NCI-H2107 (cell line): ENCODE measurements around the gene NCOR2.

Experiments used
- DNase-seq: peaks from one replicate; lab custom pipeline; 2025; lab: John Stamatoyannopoulos, UW

Gene NCOR2

DNA sequence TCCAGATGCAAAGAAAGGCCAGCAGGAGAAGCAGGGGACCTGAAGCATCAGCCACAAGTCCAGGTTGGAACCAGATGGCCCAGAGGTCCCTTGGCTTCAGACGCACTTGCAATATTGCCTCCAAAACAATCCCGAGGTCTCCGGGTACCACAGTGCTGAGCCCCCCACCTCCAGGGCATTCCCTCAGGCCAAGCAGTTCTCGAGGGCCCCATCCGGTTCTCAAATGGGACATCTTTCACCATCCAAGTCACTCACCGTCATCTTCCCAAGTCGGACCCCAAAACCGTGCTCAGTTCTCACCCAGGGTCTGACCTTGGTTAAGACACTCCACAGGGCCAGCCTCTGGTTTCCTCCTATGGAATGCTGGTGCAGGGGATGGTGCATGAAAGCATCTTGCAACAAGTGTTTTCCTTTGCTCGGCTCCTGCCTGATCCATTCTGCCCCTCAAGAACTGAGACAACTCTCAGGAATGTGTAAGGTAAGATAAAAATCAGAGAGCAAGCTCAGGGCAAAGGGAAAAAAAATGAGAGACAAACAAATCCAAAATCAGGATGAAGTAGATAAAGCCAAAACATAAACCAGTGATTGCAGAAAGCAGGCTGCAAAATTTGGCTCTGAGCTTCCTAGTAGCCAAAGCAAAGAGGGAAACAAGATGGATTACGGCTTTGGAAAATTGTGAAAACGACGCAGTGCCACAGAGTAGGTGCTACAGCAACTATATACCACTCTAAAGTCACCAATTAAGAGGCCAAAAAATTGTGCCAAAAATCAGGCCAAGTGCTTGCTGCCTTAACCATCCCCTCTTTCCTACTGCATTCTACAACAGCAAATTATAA is 8.0 kb downstream of the NCOR2 start:
- DNase-seq, result no peak

DNA sequence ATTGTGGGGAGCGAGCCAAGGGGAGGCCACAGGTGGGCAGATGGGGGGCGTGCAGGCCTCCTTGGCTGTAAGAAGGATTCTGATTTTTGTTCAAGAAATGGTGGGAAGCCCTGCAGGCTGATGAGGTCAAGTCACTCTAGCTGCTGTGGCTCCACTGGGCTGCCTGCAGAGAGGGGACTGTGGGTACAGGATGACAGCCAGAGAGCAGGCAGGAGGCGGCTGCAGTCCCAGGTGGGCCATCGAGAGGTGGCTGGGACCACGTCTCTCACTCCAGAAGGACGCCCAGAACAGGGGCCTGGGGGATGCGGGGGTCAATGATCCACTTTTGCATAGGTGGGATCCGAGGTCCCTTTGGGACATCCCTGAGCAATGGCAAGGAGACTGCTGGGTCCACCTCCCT is 9.1 kb downstream of the NCOR2 start:
- no peak for DNase-seq

DNA sequence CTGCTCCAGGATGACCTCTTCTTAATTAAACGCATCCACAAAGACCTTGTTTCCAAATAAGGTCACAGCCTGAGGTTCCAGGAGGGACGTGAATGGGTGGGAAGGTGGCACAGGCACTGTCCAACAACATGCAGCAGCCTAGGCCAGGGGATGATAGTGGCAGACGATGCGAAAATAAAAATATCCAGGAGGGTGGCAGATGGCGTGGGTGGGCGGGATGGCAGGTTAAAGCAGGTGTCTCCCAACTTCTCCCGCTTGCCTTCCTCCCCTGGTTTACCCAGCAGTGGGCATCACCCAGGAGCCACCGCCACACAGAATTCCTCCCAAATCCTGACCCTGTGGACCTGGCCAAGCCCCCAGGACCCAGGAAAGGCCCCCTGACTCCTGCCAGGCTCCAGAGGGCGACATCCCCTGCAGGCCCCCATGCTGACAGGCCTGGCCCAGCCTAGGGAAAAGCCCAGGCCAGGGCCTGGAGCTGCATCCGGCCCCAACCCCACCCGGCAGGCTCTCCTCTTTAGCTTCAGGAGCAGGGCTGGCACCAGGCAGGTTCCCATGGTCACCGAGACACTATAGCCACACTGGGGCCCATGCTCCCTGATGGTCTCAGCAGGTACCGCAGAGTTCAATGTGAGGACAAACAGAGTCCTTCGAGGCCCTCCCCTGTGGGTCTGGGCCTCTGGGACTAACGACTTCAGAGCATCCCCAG is 9.7 kb downstream of the NCOR2 start:
- DNase-seq, result no peak

DNA sequence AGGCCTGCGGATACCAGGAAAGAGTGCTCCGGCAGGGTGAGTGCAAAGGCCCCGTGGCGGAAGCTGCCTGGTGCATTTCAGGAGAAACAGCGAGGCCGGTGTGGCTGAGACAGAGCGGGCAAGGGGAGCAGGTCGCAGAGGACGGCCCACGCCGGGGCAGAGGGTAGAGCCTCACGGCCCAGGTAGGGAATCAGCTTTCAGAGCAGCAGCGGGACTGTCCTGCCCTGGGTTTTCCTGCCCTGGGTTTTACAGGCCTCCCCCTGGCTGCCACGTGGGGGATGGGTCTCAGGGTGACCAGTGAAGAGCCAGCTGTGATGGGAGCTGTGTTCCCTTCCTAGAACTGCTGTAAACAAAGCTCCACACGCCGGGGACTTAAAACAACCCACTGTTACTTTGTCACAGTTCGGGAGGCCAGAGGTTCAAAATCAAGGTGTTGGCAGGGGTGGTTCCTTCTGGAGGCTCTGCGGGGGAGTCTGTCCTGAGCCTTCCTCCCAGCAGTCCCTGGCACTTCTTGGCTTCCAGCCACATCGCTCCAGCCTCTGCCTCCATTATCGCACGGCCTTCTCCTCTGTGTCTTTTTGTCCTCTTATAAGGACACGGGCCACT is 10.4 kb downstream of the NCOR2 start:
- no peak for DNase-seq

DNA sequence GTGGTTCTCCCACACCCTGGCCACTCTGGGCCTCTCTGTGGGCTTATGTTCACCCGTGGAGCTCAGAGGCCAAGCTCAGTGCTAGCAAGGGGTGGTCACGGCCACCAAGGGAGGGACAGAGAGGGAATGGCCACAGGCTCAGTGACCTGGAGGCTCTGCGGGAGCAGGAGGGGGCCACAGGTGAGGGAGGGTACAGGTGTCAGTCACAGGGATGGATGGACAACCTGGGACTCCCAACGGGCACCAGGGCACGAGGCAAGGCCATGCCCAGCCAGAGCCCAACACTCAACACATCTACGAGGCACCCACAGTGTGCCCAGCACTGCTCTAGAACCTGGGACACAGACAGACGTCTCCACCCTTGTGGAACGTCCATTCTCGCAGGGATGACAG is 11.3 kb downstream of the NCOR2 start:
- no peak for DNase-seq

DNA sequence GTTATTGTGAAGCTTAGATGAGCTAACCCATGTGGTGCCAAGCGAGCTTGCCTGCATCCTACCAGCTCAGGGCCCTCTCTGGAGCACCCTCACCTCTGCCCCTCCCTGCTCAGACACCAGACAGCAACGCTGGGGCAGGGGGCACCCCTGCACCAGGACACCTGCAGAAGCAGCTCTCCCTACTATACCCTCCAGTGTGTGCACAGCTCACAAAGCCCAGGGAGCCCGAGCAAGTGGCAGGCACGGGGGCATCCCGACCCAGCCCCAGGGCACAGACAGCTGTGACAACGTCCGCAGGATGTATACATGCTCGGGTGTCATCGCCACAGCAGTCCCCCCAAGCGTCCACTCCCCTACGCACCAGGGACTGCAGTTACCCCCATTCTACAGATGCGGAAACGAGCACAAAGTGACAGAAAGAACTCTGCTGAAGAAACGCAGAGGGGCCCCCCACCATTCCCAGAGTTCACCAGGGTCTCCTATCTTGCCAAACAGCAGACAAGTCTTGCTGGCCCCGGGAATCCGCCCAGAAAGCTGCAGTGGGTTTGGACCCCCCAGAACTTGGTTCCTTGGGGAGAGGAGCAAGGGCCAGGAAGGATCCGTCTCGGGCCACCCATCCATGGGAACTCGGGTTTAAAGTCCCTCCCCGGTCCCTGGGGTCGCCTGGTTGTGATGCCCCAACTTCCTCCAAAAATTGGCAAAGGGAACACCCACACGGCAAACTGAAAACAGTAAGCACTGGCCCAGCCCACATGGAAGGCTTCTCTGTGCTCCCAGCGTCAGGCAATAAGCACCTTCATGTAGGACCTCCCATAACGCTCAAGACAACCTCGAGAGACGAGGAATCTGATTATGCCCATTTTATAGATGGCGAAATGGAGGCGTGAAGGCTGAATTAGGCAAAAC is 12.0 kb downstream of the NCOR2 start:
- no peak for DNase-seq

DNA sequence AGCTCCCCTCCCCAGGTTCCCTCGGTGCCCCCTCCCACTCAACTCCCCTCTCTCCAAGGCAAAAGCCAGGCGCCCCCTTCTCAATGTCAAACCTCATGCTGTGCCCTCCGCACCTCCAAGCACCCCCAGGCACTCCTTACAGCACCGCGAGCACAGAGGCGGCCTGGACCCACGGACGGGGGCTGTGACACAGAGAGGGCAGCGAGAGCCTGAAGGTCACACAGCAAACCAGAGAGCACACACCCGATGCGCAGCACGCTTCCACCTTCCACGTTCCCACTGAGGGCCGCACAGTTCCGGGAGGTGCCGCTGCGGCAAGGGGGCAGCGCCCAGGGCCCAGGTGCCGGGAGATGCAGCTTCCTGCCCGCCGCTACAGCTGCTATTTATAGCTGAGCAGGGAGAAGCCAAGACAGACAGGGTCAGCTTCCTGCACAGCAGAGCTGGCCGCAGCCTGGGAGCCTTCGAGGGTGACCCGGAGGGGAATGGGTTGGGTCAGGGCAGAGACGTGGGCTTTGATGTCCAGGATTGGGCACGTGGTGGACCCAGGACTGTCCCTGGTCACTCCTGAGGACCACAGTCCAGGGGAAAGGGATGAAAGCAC is 12.9 kb downstream of the NCOR2 start:
- no peak for DNase-seq

DNA sequence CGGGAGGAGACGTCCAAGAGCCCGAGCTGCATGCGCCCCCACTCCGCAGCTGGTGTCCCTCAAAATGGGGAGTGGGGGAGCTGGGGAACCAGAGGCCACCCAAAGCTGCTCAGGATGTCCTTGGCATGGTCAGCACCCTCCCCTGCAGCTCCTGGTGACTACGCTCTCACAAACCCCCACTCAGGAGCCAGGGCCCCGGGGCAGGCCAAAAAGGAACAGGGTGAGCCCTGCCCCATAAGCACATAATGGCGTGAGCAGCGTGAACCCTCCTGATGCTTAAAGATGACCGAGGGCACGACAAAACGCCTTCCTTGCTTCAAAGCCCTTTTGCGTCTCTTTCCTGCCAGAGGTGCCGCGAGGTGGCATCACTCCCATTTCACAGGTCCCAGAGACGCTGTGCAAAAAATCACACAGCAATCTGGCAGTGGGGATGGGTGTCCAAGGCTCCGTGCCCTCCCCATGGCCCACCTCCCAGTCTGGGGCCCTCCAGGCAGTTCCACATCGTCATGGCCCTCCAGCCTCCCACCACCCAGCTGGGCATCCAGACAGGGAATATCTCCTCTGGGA is 13.5 kb downstream of the NCOR2 start:
- no peak for DNase-seq

DNA sequence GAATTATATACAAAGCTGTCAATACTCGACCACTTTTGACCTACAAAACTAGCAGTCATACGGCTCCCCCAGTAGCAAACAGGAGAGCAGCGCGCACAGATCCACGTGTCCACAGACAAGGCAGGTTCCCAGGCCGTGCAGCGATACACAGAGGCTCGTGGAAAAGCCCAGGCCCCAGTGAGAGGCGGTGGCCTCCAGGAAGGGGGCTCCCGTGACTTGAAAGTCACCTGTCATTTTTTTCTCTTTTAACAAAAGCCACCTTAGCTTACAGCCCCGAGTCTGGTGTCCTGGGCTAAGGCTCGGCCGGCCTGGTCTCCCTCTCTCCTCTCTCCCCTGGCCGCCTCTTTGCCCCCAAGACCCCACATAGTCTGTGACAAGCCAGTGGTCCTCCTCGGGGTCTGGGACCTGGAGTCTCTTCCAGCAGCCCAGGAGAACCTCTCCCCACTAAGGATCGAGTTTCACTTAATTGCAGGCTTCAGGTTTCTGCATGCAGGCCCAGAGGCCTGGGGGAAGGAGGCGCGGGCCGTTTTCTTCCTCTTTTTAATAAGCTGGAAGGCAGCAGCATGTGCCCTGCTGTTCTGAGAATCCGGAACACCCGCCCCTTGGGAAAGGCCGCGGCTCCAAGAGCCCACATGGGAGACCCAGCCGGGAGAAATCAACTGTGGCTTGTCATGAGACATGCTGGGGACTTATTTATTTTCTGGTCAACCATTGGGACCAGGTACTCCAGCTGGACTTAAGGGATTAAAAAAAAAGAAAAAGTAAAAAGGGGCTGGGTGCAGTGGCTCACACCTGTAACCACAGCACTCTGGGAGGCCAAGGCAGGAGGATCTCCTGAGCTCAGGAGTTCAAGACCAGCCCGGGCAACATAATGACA is 15.9 kb downstream of the NCOR2 start:
- peak; percentile 86 for DNase-seq

DNA sequence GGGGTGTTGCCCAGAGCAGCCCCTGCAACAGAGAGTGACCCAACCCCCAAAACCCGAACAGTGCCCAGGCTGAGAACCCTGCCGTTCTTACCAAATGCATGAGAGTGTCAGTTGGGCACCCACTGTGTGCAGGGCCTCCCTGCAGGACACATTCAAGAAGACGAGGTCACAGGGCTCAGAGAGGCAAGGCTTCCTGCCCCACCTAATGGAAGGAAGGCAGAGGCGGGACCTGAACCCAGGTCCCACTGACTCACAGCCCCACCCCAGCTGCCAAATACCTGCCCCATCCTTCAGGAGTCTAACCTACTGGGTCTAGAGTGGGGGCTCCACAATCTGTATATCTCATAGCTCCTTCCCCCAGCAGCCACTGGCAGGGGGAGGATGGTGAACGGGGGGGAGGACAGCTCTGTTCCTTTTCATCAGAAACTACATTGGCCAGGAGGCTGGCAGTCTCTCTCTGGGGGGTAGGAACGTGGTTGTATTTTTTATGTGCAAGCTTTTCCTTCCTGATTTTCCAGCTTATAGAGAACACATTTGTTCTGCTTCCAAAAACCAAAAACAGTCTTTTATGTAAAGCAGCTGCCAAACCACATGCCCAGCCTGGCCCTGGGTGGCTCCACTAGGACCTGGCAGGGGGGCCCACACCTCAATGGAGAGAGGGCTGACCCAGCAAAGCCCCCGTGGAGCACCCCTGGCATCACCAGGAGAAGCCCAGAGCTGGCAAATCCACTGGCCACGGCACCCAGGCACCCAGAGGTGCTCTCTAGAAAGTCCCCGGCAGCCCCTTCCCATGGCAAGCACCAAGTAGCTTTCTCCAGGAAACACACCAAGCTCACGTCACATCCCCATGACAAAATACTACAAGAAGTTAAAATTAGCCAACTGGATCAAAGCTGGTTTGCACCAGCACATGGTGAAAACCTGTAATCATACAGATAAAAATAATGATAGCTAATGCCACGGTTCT is 17.0 kb downstream of the NCOR2 start:
- DNase-seq, result no peak

DNA sequence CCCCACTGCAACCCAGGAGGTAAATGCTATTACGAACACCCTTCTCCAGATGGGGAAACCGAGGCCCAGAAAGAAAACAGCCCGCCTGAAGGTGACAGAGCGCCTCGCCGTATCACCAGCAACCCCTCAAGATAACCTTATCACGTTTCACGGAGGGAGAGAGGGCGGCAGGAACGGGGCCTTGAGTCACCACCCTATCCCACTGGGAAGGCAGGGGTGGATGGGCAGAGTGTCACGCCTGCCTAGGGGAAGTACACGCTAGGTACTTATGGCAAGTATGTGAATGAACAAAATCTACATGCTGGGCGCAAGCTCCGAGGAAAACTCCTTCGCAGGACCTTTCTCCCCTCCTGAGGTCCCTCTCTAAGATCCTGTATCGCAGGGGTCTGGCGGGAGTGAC is 17.8 kb downstream of the NCOR2 start:
- DNase-seq, result no peak

DNA sequence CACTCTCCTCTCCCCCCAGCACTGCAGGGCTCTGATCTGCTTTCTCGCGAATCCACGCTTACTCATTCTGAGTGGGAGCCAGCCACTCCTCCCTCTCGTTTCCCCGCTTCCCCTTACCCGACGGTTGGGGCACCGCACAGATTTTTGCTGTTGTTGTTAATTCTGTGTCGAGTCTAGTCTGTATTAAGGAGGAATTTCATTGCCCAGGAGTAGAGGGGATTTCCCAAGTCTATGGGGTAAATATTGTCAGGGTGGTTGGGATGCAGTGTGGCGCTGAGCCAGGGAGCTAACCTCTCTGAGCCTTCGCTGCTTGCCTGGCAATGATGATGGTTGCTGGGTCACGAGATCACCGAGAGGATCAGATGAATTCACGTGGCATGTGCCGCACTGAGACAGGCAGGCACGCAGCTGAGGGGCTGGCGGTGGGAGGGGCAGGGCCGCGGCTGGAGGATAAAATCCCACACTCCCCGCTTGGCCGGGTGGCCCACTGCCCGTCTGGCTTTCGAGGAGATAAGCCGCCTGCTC is 18.5 kb downstream of the NCOR2 start:
- peak; percentile 10 for DNase-seq

DNA sequence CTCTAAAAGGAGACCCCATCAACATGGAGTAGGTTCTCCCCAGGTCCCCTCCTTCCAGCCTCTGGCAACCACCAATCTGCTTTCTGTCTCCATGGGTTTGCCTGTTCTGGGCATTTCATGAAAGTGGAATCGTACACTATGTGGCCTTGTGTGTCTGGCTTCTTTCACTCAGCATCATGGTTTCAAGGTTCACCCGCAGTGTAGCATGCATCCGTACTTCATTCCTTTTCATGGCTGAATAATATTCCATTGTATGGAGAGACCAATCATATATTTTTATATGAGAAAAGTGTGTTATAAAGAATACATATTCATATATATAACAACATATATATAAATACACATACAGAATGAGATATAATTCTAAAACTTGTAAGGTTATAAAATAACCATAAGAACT is 19.8 kb downstream of the NCOR2 start:
- DNase-seq, result no peak

DNA sequence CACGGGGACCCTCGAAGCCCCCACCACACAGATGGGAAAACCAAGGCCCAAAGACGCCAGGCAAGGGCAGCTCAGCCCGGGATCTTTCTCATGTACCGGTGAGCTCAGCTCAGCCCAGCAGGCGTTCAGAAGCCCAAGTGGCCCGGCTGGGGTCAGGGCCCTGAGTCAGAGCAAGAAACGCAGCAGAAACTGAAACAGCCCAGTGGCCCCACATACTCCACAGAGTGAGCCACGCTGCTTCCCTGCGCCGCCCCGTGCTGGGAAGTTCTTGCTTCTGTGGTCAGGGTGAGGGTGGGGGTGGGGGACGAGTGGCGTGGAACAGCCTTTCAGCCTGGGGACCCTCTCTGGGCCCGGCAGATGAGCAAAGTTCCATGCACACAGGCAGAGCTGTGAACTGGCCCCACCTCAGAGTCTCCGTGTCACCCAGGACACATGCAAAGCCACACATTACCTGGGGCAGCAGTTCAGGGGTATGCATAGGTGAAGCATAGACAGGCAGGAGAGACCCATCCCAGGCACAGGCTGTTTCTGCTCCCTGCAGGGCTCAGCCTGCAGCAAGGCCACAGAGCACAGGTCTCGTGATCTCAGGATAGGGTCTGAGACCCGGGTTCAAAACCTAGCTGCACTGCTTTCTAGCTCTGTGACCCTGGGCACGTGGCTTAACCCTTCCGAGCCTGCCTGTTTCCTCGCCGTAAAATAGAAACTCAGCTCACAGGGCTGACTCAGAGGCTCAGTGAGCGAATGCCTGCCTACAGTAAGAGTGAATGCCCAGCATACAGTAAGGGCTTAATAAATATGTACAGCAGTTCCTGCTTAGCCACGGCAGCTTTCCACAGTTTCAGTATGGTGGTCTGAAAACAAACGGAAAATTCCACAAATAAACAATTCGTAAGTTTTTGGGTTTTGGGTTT is 21.6 kb downstream of the NCOR2 start:
- DNase-seq, result no peak

DNA sequence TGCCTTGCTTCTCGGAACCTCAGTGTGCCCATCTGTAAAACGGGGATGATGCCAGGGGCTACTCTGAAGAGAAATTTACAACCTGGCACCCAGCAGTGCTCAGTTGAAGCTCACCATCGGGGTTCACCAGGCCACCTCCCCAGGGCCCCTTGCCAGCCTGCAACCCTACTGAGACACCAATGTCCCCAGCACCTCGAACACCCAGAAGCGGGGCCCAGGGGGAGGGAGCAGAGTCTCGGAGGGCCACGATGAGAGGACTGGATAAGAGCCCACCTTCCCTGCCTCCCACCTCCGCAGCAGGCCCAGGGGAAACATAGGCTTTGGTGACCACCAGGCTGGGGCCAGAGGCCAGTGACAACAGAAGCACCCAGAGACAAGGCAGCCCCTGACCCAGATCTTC is 22.4 kb downstream of the NCOR2 start:
- DNase-seq, result no peak

DNA sequence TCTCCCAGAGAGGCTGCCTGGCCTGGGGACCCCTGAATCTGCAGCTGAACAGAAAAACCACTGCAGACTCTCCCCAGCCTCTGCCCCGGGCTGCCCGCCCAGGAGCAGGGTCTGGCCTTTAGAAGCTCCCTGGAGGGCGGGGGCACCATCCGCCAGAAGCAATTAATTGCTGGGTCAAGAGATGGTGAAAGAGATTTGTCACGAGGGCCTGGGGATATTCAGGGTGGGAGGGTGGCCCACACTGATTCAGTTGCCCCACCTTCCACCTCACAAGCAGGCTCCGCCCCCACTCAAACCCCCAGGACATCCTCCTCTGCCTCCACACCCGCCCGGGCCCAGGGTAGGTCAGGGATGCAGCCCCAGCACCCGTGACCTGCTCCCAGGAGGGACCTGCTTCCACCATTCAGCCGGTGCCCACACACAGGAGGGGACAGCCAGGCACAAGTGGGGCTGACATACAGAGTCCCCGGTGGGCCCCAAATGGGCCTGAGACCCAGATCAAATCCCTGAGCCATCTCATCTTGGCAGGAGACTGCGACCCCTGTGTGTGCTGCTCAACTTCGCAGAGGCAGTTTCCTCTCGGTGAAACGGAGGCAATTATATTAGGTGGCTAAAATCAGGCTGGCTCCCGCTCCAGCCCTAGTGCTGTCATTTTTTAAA is 23.0 kb downstream of the NCOR2 start:
- no peak for DNase-seq

DNA sequence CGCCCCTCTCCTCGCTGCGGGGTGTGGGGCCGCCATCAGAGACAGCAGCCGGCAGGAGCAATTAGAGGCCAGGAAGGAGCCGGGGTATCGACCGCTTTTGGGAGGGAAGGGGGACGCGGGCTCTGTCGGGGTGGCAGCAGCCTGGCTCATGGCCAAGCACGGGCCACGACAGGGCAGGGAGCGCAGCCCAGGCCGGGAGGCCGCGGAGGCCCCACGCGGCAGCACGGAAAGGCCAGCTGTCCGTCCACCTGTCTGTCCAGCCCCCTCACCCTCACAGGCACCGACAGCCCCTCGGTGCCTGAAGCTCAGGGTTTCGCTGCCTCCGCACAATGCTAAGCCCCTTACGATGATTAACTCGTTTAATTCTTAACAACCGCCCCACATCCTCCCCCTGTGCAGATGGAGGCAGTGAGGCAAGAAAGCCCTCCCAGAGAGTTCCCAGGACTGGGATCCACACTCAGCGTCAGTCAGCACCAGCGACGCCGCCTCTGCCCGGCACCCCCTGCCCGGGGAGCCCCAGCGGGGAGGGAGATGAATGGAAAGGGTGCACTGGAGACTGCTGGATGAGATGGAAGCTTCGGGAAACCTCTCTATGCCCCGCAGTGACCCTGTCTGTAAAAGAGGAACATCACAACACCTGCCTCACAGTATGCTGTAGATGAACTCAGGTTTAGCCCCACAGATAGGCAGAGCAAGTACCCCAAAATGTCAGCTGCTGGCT is 23.7 kb downstream of the NCOR2 start:
- peak; percentile 69 for DNase-seq
